H7 (cell line): ENCODE data around the gene AP4M1. TPM values are rescaled to one million over a fixed set of nuclear protein-coding genes. Genes with fewer than 3 reads are reported as not detected.
A peak's percentile ranks its signal among the peaks of the same experiment; 100 is the strongest.
"Not testable (repeated sequence)": the region's sequence is repeated elsewhere in the genome, so short reads cannot be mapped to it uniquely, and the experiment has no call there.

Experiments
- DNase-seq: peaks from one replicate; pipeline ENCODE4 v3.0.0; 2012
- H3K27me3 ChIP-seq: 2 replicates; pipeline ENCODE4 v1.6.0; 2011; ENCODE audit warnings: mild to moderate bottlenecking, low read length; ENCODE audit not compliant: control insufficient read depth, insufficient read depth
- H3K36me3 ChIP-seq: replicated peaks from 2 replicates; pipeline ENCODE4 v1.5.1; 2011; ENCODE audit warnings: low read length; ENCODE audit not compliant: control insufficient read depth, insufficient read depth
- H3K4me3 ChIP-seq: 2 replicates; pipeline ENCODE4 v1.5.1; 2011; ENCODE audit warnings: low read depth, mild to moderate bottlenecking, control low read depth, low read length, moderate library complexity; ENCODE audit not compliant: insufficient read depth
- total RNA-seq: library from RNA; depleted of rRNA; stranded (reverse); fragments of >200 nt; shearing (Covaris generic); gene quantifications from 2 replicates; pipeline ENCODE4 v1.2.3, GENCODE V29; 2014

AP4M1 gene
- total RNA-seq, 1 experiment from 2014 or later = 23.3 TPM

DNA sequence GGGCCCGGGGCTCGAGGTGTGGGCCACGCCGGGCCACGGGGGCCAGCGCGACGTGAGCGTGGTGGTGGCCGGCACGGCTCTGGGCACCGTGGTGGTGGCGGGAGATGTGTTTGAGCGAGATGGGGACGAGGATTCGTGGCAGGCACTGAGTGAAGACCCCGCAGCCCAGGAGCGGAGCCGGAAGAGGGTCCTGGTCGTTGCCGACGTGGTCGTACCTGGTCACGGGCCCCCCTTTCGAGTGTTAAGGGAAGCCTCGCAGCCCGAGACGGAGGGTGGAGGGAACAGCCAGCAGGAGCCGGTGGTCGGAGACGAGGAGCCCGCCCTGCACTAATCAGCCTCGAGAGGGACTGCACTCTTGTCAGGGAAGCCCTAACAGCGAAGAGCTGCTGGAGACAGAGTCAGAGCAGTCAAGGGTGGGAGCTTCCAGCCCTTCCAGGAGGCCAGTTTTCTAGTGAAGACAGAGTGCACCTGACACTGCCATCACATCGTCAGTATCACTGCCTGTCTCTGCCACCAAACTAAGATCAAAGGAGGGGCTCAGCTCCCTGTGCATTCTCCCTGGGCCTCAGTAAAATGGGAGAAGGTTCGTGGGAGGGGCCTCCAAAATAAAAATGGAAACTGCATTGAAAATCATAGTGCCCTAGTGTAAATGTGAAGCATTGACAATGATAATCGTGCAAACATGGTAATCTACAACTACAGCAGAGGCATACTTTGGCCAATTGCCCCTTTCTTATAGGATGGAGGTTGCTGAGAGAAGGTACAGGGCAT is 26.6 kb downstream of the AP4M1 start:
- H3K36me3 ChIP-seq = no peaks in the 10 kb centered on the region; the same call in none of the 2 replicates
- peaks cover 13% of the 10 kb centered on the region for H3K27me3 ChIP-seq
- peak; percentile 73 for DNase-seq
- H3K4me3 ChIP-seq = peak overlapping the region; percentile 86

DNA sequence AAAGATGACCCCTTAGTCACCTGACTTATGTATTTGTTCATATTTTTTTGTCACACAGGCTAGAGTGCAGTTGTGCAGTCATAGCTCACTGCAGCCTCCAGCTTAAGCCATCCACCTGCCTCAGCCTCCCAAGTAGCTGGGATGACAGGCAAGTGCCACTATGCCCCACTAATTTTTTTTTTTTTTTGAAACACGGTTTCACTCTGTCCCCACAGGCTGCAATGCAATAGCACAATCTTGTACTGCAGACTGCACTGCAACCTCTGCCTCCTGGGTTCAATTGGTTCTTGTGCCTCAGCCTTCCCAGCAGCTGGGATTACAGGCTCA is 27.2 kb downstream of the AP4M1 start:
- no peak for DNase-seq
- H3K27me3 ChIP-seq = peaks cover 13% of the 10 kb centered on the region
- no peaks in the 10 kb centered on the region; the same call in none of the 2 replicates for H3K36me3 ChIP-seq
- no peak overlapping the region; the same call in 1 of the 2 replicates for H3K4me3 ChIP-seq

DNA sequence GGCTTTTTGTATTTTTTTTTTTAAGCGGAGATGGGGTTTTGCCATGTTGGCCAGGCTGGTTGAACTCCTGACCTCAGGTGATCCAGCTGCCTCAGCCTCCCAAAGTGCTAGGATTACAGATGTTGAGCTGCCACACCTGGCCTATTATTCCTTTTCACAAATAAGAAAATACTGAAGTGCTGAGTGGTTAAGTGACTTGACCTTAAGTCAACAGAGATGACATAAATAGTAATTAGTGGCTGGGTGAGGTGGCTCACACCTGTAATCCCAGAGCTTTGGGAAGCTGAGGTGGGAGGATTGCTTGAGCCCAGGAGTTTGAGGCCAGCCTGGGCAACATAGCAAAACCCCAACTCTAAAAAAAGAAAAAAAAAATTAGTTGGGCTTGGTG is 28.8 kb downstream of the AP4M1 start:
- H3K4me3 ChIP-seq, DNase-seq: not testable (repeated sequence)
- H3K27me3 ChIP-seq = peaks cover 13% of the 10 kb centered on the region

DNA sequence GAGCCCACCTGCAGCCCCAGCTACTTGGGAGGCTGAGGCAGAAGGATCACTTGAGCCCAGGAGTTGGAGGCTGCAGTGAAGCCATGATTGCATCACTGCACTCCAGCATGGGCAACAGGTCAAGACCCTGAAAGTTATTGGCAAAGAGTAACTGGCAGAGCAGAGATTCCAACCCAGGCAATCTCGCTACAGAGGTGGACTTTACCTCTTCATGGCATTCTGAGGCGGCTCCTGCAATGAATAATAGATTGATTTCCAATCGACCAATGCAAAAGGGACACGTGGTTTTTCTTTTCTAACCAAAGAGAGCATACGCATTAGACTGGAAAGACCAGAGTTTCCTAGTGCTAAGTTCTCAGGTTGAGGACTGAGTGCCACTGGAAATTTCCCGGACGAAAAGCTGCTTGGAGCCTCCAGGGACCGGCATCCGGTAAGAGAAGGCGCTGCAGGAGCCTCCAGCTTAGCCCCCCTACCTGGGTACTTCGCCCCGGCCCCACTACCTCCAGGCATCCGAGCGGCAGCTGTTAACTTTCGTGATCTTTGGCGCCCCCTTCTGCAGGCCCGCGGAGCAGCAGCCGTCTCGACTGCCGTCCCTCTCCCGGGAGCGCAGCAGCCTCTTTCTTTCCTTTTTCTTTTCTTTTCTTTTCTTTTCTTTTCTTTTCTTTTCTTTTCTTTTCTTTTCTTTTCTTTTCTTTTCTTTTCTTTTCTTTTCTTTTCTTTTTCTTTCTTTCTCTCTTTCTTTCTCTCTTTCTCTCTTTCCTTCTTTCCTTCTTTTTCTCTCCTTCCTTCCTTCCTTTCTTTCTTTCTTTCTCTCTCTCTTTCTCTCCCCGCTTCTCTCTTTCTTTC is 29.4 kb downstream of the AP4M1 start:
- Histone ChIP-seq H3K27me3 (peaks cover 13% of the 10 kb centered on the region), H3K36me3 (no peaks in the 10 kb centered on the region), H3K4me3 (no peak overlapping the region; the same call in 1 of the 2 replicates)
- peak; percentile 96 for DNase-seq

More for the DNA sequence above, 28.8 kb downstream of the AP4M1 start:
- not testable (repeated sequence) for H3K36me3 ChIP-seq

DNA sequence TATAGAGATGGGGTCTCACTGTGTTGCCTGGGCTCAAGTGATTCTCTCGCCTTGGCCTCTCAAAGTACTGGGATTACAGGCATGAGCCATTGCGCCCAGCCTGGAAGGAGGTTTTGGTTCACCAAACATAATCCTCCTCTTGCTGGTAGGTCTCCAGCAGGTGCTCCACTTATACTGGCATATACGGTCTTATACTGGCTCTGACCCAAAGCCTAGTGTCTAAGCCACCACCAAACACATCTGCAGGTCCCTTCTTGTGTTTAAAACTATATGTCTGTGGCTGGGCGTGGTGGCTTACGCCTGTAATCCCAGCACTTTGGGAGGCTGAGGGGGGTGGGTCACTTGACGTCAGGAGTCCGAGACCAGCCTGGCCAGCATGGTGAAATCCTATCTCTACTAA is 30.7 kb downstream of the AP4M1 start:
- no peak for DNase-seq
- Histone ChIP-seq H3K4me3 (no peak overlapping the region), H3K36me3 (no peaks in the 10 kb centered on the region), H3K27me3 (peaks cover 13% of the 10 kb centered on the region)

DNA sequence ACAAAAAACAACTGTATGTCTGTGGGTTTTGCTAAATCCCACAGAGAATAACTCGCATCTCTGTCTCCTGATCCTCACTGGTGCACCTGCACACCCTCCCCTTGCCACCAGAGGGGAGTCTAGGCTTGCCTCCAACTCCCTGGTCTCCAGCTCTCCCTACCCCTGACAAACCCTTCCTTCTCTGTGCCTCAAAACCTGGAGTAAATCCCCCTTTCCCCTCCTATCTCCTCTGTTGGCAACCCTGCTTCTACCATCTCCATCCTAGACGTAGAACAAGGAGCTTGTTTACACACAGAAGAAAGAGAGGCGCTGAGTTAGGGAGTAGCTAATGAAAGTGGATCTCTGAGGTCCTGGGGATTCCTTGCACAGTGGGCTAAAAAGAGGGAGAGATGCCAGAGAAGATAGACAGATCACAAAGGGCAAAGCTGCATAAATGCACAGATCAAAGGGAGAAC is 31.3 kb downstream of the AP4M1 start:
- Histone ChIP-seq H3K4me3 (no peak overlapping the region), H3K36me3 (no peaks in the 10 kb centered on the region), H3K27me3 (peaks cover 11% of the 10 kb centered on the region)
- peak; percentile 91 for DNase-seq

DNA sequence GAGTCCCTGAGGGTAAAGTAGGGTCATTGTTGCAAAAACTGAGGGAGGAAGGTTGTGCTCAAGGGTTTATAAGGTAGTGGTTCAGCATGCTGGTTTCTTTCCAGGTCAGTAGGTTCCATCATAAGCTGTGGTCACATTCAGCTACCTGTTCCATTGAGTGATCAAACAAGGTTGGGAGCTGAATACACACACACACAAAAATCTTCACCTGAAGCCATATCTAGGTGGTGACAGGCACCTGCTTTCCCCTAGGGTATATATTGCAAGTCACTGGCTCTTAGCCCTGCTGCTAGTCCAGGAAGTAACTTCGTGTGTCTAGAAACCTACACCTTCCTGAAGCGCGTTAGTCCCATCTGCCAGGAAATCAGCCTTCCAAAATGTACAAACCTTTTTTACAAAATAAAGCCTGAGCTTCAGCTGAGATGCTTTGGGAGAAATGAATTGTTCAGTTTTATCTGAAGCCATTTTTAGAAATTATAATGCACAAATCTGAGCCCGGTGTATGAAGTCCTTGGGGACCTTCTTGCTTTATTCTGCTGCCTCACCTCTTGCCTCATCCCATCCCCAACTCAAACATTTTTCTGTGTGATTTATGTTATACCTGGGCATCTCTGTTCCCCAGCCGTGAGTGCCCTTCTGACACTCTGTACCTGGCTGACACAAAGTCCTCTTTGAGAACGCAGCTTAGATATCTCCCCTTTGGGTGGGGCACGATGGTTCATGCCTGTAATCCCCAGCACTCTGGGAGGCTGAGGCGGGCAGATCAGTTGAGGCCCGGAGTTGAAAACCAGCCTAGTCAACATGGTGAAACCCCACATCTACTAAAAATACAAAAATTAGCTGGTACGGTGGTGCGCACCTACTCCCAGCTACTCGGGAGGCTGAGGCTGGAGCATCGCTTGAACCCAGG is 36.7 kb downstream of the AP4M1 start:
- no peak for DNase-seq
- Histone ChIP-seq H3K4me3 (no peak overlapping the region), H3K36me3 (no peaks in the 10 kb centered on the region), H3K27me3 (no peaks in the 10 kb centered on the region)

DNA sequence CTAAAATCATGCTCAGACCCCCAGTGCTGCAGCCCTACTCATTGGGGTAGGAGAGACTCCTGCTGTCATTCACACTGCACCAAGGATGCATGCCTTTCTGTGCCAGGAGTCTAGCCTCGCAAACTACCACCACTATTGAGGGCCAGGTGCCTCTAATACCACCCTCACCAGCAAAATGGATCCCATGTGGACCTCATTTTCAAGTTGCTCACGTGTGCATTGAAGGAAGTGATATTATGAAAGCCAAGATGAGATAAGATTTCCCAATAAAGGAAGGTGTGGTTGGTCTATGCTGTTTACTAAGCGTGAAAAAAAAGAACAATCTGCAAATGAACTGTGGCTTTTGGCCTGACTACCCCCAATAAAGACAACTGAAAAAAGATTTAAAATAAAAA is 40.1 kb downstream of the AP4M1 start:
- H3K36me3 ChIP-seq = no peaks in the 10 kb centered on the region
- no peak for DNase-seq
- H3K27me3 ChIP-seq = no peaks in the 10 kb centered on the region
- H3K4me3 ChIP-seq = no peak overlapping the region

DNA sequence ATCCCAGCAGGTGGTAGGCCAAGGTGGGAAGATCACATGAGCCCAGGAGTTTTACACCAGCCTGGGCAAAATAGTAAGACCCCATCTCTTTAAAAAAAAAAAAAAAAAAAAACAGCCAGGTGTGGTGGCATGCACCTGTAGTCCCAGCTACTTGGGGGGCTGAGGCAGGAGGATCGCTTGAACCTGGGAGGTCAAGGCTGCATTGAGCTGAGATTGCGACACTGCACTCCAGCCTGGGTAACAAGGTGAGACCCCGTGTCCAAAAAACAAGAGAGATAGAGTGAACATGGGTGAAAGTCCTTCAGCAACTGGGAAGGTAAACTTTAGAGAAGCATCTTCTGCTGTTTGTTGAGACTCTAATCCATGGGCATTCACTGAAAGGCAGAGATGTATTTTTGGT is 41.0 kb downstream of the AP4M1 start:
- no peak for DNase-seq
- Histone ChIP-seq H3K36me3 (no peaks in the 10 kb centered on the region), H3K4me3 (no peak overlapping the region), H3K27me3 (no peaks in the 10 kb centered on the region)

DNA sequence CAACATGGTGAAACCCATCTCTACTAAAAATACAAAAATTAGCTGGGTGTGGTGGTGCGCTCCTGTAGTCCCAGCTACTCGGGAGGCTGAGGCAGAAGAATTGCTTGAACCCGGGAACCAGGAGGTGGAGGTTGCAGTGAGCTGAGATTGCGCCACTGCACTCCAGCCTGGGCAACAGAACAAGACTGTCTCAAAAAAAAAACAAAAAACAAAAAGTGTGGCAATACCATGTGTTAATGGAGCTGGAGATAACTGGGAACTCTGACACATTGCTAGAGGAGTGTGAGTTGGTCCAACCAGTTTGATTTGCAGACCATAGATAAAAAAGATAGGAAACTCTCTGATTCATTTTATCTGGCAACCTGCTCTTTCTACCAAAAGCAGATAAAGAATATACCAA is 44.9 kb downstream of the AP4M1 start:
- not testable (repeated sequence) for DNase-seq, H3K4me3 ChIP-seq, H3K27me3 ChIP-seq, H3K36me3 ChIP-seq

DNA sequence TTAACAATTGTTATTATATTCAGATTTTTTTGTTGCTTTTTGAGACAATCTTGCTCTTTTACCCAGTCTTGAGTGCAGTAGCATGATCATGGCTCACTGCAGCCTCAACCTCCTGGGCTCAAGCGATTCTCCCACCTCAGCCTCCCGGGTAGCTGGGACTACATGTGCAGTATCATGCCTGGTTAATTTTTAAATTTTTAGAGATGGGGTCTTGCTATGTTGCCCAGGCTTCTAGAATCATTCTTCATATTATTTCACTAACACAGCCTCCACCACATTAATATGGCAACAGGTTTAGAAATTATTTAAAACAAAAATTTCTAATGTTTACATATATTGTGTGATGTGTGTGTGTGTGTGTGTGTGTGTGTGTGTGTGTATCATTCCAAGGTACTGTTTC is 45.8 kb downstream of the AP4M1 start:
- no peak for DNase-seq
- Histone ChIP-seq H3K4me3 (no peak overlapping the region), H3K36me3 (peaks cover 2% of the 10 kb centered on the region), H3K27me3 (no peaks in the 10 kb centered on the region)

DNA sequence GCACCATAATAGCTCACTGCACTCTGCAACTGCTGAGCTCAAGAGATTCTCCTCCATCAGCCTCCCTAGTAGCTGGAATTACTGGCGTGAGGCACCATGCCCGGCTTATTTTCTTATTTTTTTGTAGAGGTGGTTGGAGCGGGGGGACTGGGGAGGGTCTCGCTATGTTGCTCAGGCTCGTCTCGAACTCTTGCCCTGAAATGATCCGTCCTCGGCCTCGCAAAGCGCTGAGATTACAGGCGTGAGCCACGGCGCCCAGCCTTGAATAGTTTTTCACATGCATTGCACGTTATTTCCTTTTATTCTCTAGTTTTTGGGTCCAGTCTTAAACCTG is 46.7 kb downstream of the AP4M1 start:
- no peaks in the 10 kb centered on the region for H3K27me3 ChIP-seq
- DNase-seq = no peak
- H3K4me3 ChIP-seq = peak overlapping the region; percentile 6; the same call in 1 of the 2 replicates
- peaks cover 2% of the 10 kb centered on the region for H3K36me3 ChIP-seq

DNA sequence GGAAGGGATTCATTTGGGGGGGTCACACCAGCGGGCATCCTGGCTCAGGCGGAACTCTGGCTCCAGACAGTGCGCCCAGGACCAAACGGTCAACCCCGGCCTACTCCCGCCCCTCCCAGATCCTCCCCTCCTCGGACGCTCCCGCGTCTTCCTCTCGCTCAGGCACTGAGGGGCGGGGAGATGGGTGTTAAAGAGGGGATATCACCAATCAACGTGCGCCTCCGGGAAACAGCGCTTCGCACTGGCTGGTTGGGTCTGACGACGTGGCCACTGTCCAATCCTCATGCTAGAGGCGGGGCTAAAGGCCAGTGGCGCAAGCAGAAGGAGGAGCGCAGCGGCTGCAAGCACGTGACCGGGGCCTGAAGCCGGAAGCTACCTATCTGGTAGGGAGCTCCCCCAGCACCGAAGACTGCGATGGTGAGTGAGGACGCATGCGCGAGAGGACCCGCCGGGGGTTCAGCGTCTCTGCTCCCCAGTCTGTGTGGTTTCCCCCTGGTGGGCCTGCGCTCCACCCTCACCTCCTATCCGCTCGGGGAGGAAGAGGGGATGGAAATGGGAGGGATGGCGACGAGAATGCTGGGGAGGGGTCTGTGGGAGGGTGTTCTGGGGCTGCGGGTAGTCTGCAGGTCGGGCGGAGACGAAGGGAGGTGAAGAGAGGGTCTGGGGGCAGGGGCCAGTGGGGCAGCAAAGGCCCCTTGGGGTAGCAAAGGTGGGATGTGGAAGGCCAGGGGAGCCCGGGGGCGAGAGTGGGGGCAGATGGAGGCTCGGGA is 47.3 kb downstream of the AP4M1 start, which contains the start of gene LAMTOR4:
LAMTOR4 (plus strand) TSS at position 360 of the 770 bp plus-strand sequence; CDS start at position 415, 55 bp downstream.
- peak within 1 kb of the TSS; percentile 67 for H3K4me3 ChIP-seq
- no peaks in the 10 kb centered on the region for H3K27me3 ChIP-seq
- H3K36me3 ChIP-seq = peaks cover 2% of the 10 kb centered on the region
- DNase-seq = peak; percentile 99

DNA sequence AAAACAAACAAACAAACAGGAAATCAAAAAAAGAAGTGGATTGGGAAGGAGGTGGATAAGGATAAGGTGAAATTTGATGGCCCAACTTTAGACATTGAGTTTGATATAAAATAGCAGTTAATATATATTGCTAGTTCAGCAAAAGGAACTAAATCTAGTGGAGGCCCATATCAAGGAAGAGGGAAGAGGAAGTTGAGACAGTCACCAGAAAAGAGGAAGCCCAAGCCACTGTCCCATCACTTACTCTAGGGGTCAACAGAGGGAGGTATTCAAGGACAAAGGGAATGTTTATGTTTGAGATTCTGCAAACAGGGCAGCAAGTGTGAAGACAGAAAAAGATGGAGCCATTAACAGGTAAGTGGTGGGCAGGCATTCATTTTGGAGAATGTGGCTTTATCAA is 51.0 kb downstream of the AP4M1 start:
- Histone ChIP-seq H3K4me3 (no peak overlapping the region), H3K27me3 (no peaks in the 10 kb centered on the region), H3K36me3 (peaks cover 22% of the 10 kb centered on the region)
- DNase-seq = peak; percentile 19
